ENCODE data around the gene CHFR. TPM values are rescaled to one million over a fixed set of nuclear protein-coding genes. Genes with fewer than 3 reads are reported as not detected.

CHFR gene
- total RNA-seq, 1 donor = 24.3 TPM

DNA sequence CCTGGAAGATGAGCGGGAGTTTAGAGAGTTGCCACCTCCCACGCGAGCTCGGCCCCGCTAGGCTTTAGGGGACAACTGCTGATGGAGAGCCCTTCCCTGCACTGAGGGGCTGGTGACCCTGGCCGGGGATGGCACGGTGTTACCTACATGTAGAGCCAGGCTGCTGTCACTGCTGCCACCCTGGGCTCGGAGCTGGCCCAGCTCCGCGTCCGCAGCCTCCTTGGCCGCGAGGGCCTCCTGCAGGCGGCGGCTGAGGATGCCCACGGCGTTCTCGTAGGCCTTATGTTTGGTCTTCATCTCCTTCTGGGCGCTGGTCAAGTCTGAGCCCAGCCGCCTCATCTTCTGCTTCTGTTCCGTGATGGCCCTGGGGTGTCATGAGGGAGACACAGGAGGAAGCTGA lies 101.2 kb downstream of the CHFR start:
- TF ChIP-seq, protein P1, sequence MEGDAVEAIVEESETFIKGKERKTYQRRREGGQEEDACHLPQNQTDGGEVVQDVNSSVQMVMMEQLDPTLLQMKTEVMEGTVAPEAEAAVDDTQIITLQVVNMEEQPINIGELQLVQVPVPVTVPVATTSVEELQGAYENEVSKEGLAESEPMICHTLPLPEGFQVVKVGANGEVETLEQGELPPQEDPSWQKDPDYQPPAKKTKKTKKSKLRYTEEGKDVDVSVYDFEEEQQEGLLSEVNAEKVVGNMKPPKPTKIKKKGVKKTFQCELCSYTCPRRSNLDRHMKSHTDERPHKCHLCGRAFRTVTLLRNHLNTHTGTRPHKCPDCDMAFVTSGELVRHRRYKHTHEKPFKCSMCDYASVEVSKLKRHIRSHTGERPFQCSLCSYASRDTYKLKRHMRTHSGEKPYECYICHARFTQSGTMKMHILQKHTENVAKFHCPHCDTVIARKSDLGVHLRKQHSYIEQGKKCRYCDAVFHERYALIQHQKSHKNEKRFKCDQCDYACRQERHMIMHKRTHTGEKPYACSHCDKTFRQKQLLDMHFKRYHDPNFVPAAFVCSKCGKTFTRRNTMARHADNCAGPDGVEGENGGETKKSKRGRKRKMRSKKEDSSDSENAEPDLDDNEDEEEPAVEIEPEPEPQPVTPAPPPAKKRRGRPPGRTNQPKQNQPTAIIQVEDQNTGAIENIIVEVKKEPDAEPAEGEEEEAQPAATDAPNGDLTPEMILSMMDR (IDR thresholded peaks at IDR 0.05; ENCODE audit: insufficient read depth, low read length) = no peak

DNA sequence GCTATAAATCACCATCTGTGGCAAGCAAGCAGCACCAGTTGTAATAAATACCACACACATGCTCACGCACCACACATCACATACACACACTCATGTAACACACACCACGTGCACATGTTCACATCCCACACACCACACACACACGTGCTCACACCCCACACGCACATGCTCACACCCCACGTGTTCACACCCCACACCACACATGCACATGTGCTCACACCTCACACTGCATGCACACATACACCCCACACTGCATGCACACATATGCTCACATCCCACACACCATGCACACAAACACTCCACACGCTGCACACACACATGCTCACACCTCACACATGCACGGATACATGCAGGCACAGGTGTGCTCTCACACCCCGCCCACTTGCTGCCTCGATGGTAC lies 102.8 kb downstream of the CHFR start:
- DNase-seq (ENCODE audit: low read depth) = no peak
- TF ChIP-seq, protein P1 (IDR thresholded peaks at IDR 0.05; ENCODE audit: insufficient read depth, low read length) = no peak
- H3K4me3 ChIP-seq (ENCODE audit: low read depth, low read length) = no peak overlapping the region

More for the DNA sequence above, 101.2 kb downstream of the CHFR start:
- DNase-seq (ENCODE audit: low read depth) = no peak
- no peak overlapping the region for H3K4me3 ChIP-seq (ENCODE audit: low read depth, low read length)

DNA sequence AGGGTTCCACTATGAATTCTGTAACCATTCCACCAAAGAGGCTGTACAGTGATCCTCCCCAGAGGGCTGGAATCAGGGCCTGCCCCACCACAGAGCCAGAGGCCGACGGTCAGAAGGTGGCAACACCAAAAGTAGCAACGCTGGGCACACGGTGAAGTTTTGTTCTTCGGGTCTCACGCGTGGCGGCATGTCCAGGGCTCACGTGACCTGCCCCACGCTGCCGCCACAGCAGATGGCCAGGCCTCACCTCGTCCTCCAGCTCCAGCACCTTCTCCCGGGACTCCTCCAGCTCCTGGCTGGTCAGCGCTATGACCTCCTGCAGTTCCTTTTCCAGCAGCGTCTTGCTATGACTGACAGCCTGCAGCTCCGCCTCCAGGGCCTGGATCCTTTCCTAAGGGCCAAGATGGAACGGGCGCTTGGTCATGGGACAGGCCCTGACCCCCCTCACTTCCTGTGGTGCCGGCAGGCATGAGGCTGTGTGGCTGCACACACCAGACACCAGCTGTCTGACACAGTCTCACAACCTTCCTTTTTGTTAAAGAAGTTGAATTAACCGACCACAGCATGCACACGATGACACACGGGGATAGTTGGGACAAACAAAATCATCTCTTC lies 103.4 kb downstream of the CHFR start:
- DNase-seq (ENCODE audit: low read depth) = no peak
- no peak overlapping the region for H3K4me3 ChIP-seq (ENCODE audit: low read depth, low read length)
- TF ChIP-seq, protein P1 (IDR thresholded peaks at IDR 0.05; ENCODE audit: insufficient read depth, low read length) = no peak

Other genes with a start within 250 kb of the CHFR start
- gene POLE, start 200.3 kb downstream of the CHFR start, total RNA-seq (ENCODE audit: low replicate concordance) = 15.0 and 37.4 TPM in 2 replicates
- gene PXMP2, start 200.0 kb downstream of the CHFR start, total RNA-seq (ENCODE audit: low replicate concordance) = 19.2 and 21.8 TPM in 2 replicates
- 1.6 and 22.4 TPM in 2 replicates for gene PGAM5, start 176.8 kb downstream of the CHFR start, total RNA-seq (ENCODE audit: low replicate concordance)
- gene ANKLE2, start 125.8 kb downstream of the CHFR start, total RNA-seq (ENCODE audit: low replicate concordance) = 58.5 and 68.4 TPM in 2 replicates
- gene GOLGA3, start 58.7 kb downstream of the CHFR start, total RNA-seq (ENCODE audit: low replicate concordance) = 88.3 and 104 TPM in 2 replicates
- gene ZNF605, start 68.7 kb upstream of the CHFR start, total RNA-seq (ENCODE audit: low replicate concordance) = 14.6 and 18.3 TPM in 2 replicates
- gene ZNF26, start 98.8 kb upstream of the CHFR start, total RNA-seq (ENCODE audit: low replicate concordance) = 14.0 and 27.6 TPM in 2 replicates
- gene ZNF84, start 149.9 kb upstream of the CHFR start, total RNA-seq (ENCODE audit: low replicate concordance) = 25.9 and 26.7 TPM in 2 replicates
- gene ZNF140, start 193.3 kb upstream of the CHFR start, total RNA-seq (ENCODE audit: low replicate concordance) = 16.4 and 23.1 TPM in 2 replicates
- gene ZNF891, start 242.7 kb upstream of the CHFR start, total RNA-seq (ENCODE audit: low replicate concordance) = 1.8 and 1.9 TPM in 2 replicates
- gene ZNF10, start 243.0 kb upstream of the CHFR start, total RNA-seq (ENCODE audit: low replicate concordance) = 9.5 and 10.3 TPM in 2 replicates